Neural cell (in vitro differentiated cells): Measurements from ENCODE around the gene LIM2. TPM values are rescaled to one million over a fixed set of nuclear protein-coding genes. Genes with fewer than 3 reads are reported as not detected.

Experiments
- H2AFZ ChIP-seq: fragments of 200-600, 300-800 bp; sonication (generic), shearing (Covaris generic); 2 replicates; pipeline ENCODE4 v1.6.0; 2014; ENCODE audit warnings: low read depth, mild to moderate bottlenecking, antibody characterized with exemption, low read length, moderate library complexity
- H3F3A ChIP-seq: fragments of 200-600 bp; shearing (Covaris generic); 2 replicates; pipeline ENCODE4 v1.6.1; 2016; ENCODE audit warnings: mild to moderate bottlenecking, moderate library complexity, mixed read lengths, antibody characterized with exemption, low read length; ENCODE audit not compliant: insufficient read depth, poor library complexity, severe bottlenecking
- H3K27ac ChIP-seq: fragments of 200-600, 300-800 bp; sonication (generic), shearing (Covaris generic); 2 replicates; pipeline ENCODE4 v1.5.1; 2014; ENCODE audit warnings: mild to moderate bottlenecking, low read length, moderate library complexity
- H3K27me3 ChIP-seq: fragments of 300-800, 200-600 bp; sonication (generic), shearing (Covaris generic); 2 replicates; pipeline ENCODE4 v1.6.0; 2014; ENCODE audit warnings: mild to moderate bottlenecking, low read depth, low read length, moderate library complexity; ENCODE audit not compliant: insufficient read depth
- H3K36me3 ChIP-seq: fragments of 300-800, 200-600 bp; sonication (generic), shearing (Covaris generic); 2 replicates; pipeline ENCODE4 v1.5.1; 2014; ENCODE audit warnings: mild to moderate bottlenecking, antibody characterized with exemption, low read length, moderate library complexity; ENCODE audit not compliant: insufficient read depth
- H3K4me2 ChIP-seq: fragments of 300-800, 200-600 bp; sonication (generic), shearing (Covaris generic); 2 replicates; pipeline ENCODE4 v1.6.0; 2014; ENCODE audit warnings: mild to moderate bottlenecking, low read length
- H3K4me3 ChIP-seq: fragments of 300-800, 200-600 bp; sonication (generic), shearing (Covaris generic); 2 replicates; pipeline ENCODE4 v1.5.1; 2014; ENCODE audit warnings: mild to moderate bottlenecking, low read length, moderate library complexity
- H3K79me2 ChIP-seq: fragments of 200-600 bp; shearing (Covaris generic); replicated peaks from 2 replicates; pipeline ENCODE4 v1.6.0; 2014; ENCODE audit warnings: mild to moderate bottlenecking, low read length, moderate library complexity; ENCODE audit not compliant: insufficient read depth
- H3K9ac ChIP-seq: fragments of 300-800, 200-600 bp; sonication (generic), shearing (Covaris generic); 2 replicates; pipeline ENCODE4 v1.6.1; 2016; ENCODE audit warnings: mild to moderate bottlenecking, low read length, mixed read lengths
- H3K9me2 ChIP-seq: fragments of 200-600 bp; shearing (Covaris generic); 2 replicates; pipeline ENCODE4 v1.6.1; 2016; ENCODE audit warnings: mild to moderate bottlenecking, low read length, mixed read lengths; ENCODE audit not compliant: insufficient read depth
- H3K9me3 ChIP-seq: fragments of 200-600, 300-800 bp; sonication (generic), shearing (Covaris generic); 2 replicates; pipeline ENCODE4 v1.6.1; 2016; ENCODE audit warnings: mild to moderate bottlenecking, mixed run types, low read length, moderate library complexity, mixed read lengths
- H4K20me1 ChIP-seq: fragments of 200-600 bp; shearing (Covaris generic); 2 replicates; pipeline ENCODE4 v1.6.1; 2016; ENCODE audit warnings: mild to moderate bottlenecking, mixed run types; ENCODE audit not compliant: insufficient read depth
- EP300 ChIP-seq: fragments of 450-650 bp; conservative IDR thresholded peaks from 2 replicates; pipeline ENCODE4 v1.6.1; 2014; ENCODE audit warnings: antibody characterized with exemption, mild to moderate bottlenecking, moderate library complexity; ENCODE audit not compliant: poor library complexity, severe bottlenecking
- EZH2 ChIP-seq: fragments of 200-600, 300-800 bp; shearing (Covaris generic), sonication (generic); IDR thresholded peaks from 2 replicates; pipeline ENCODE4 v1.6.1; 2014; ENCODE audit warnings: antibody characterized with exemption, low read length, borderline replicate concordance, mild to moderate bottlenecking; ENCODE audit not compliant: insufficient read depth, poor library complexity, severe bottlenecking
- MXI1 ChIP-seq: fragments of 450-650 bp; conservative IDR thresholded peaks from 2 replicates; pipeline ENCODE4 v1.6.1; 2014; ENCODE audit warnings: antibody characterized with exemption, mild to moderate bottlenecking; ENCODE audit not compliant: poor library complexity, severe bottlenecking
- POLR2AphosphoS5 ChIP-seq: IDR thresholded peaks from 2 replicates; pipeline ENCODE4 v1.6.1; 2012
- RAD21 ChIP-seq: fragments of 450-650 bp; conservative IDR thresholded peaks from 2 replicates; pipeline ENCODE4 v1.6.1; 2014; ENCODE audit warnings: antibody characterized with exemption, mild to moderate bottlenecking, moderate library complexity
- SMC3 ChIP-seq: fragments of 450-650 bp; conservative IDR thresholded peaks from 2 replicates; pipeline ENCODE4 v1.6.1; 2014; ENCODE audit warnings: antibody characterized with exemption, mild to moderate bottlenecking, moderate library complexity; ENCODE audit not compliant: poor library complexity
- TAF1 ChIP-seq: IDR thresholded peaks from 2 replicates; pipeline ENCODE4 v1.6.1; 2012; ENCODE audit warnings: low read depth
- polyA plus RNA-seq: library from polyadenylated mRNA; depleted of rRNA; stranded (reverse); fragments of >200 nt; gene quantifications from 2 replicates; pipeline ENCODE4 v1.2.3, GENCODE V29; 2014
- TF ChIP-seq, protein P1 (sequence below): IDR thresholded peaks from 2 replicates; pipeline ENCODE4 v1.6.1; 2012; ENCODE audit warnings: borderline replicate concordance
- TF ChIP-seq, protein P2 (sequence below): fragments of 450-650 bp; IDR thresholded peaks from 2 replicates; pipeline ENCODE4 v1.5.1; 2014; ENCODE audit warnings: antibody characterized with exemption, mild to moderate bottlenecking, moderate library complexity; ENCODE audit not compliant: poor library complexity, severe bottlenecking

The LIM2 gene
- polyA plus RNA-seq, 1 donor from 2014 or later, result not detected

DNA sequence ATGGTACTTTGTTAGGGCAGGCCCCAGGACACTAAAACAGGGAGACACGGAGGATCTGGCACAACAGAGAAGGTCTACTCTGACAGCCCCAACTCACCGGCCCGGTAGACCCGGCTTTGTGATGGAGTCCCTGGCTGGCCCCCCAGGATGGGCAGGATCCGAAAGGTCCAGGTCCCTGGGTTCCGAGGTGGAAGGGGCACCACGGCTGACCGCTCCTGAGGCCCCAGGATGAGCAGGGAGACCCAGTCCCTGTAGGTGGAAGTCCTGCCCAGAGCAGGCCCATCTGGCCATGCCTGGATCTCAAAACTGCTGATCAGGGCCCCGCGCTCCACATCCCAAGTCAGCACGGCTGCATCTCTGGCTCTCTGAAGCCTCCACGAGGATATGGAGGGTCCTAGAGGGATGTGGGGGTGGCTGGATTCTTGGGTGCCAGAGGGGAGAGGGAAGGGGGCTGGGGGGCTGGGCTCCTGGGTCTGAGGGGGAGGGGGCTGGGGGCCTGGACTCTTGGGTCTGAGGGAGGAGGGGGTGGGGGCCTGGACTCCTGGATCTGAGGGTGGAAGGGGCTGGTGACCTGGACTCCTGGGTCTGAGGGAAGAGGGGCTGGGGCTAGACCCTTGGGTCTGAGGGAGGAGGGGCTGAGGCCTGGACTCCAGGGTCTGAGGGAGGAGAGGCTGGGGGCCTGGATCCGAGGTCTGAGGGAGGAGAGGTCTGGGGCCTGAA, 50.5 kb downstream of the LIM2 start:
- Histone ChIP-seq H3K9me3 (no peaks in the 10 kb centered on the region), H3F3A (no peaks in the 10 kb centered on the region), H3K36me3 (no peaks in the 10 kb centered on the region), H3K79me2 (no peaks in the 10 kb centered on the region), H3K27me3 (peaks cover 5% of the 10 kb centered on the region), H3K9me2 (no peaks in the 10 kb centered on the region), H3K4me2 (no peak overlapping the region), H3K27ac (no peak overlapping the region), H3K9ac (no peak overlapping the region), H3K4me3 (no peak overlapping the region), H2AFZ (no peak overlapping the region), H4K20me1 (no peaks in the 10 kb centered on the region)
- TF ChIP-seq SMC3 (no peak), TAF1 (no peak), EP300 (no peak), RAD21 (no peak), POLR2AphosphoS5 (no peak), EZH2 (no peak), MXI1 (no peak)
- TF ChIP-seq, protein P1, sequence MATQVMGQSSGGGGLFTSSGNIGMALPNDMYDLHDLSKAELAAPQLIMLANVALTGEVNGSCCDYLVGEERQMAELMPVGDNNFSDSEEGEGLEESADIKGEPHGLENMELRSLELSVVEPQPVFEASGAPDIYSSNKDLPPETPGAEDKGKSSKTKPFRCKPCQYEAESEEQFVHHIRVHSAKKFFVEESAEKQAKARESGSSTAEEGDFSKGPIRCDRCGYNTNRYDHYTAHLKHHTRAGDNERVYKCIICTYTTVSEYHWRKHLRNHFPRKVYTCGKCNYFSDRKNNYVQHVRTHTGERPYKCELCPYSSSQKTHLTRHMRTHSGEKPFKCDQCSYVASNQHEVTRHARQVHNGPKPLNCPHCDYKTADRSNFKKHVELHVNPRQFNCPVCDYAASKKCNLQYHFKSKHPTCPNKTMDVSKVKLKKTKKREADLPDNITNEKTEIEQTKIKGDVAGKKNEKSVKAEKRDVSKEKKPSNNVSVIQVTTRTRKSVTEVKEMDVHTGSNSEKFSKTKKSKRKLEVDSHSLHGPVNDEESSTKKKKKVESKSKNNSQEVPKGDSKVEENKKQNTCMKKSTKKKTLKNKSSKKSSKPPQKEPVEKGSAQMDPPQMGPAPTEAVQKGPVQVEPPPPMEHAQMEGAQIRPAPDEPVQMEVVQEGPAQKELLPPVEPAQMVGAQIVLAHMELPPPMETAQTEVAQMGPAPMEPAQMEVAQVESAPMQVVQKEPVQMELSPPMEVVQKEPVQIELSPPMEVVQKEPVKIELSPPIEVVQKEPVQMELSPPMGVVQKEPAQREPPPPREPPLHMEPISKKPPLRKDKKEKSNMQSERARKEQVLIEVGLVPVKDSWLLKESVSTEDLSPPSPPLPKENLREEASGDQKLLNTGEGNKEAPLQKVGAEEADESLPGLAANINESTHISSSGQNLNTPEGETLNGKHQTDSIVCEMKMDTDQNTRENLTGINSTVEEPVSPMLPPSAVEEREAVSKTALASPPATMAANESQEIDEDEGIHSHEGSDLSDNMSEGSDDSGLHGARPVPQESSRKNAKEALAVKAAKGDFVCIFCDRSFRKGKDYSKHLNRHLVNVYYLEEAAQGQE, result no peak
- TF ChIP-seq, protein P2, sequence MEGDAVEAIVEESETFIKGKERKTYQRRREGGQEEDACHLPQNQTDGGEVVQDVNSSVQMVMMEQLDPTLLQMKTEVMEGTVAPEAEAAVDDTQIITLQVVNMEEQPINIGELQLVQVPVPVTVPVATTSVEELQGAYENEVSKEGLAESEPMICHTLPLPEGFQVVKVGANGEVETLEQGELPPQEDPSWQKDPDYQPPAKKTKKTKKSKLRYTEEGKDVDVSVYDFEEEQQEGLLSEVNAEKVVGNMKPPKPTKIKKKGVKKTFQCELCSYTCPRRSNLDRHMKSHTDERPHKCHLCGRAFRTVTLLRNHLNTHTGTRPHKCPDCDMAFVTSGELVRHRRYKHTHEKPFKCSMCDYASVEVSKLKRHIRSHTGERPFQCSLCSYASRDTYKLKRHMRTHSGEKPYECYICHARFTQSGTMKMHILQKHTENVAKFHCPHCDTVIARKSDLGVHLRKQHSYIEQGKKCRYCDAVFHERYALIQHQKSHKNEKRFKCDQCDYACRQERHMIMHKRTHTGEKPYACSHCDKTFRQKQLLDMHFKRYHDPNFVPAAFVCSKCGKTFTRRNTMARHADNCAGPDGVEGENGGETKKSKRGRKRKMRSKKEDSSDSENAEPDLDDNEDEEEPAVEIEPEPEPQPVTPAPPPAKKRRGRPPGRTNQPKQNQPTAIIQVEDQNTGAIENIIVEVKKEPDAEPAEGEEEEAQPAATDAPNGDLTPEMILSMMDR, result no peak

DNA sequence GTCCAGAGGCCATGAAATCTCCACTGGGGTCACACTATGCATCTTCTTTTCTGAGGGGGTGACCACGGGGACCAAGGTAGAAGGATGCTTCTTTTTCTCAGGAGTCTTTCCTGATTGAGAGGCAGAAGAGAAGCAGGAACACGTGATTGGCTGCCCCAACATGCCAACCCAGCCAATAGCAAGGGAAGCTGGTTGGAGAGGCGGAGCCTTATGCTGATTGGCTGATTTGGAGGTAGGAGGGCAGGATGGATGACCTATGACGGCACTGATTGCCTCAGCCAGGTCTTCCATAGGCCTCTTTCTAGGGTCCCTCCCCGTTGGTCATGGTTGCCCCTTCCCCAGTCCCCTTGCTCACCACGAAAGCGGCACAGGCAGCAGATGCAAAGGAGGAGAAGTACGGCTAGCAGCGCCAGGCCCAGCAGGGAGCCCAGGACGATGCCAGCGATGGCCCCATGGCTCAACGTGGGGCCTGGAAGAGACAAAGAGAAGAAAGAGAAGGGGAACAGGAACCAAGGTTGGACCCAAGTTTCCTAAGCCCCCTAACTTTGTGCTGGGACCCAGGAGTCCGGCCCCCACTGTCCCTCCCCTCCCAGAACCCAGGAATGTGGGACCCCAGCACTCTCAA, 53.8 kb downstream of the LIM2 start:
- H3K79me2 ChIP-seq, result no peaks in the 10 kb centered on the region
- H3F3A ChIP-seq, result no peaks in the 10 kb centered on the region
- TF ChIP-seq MXI1 (no peak), TAF1 (no peak), SMC3 (no peak), EZH2 (no peak), POLR2AphosphoS5 (no peak), EP300 (no peak), RAD21 (no peak)
- TF ChIP-seq, protein P1, result no peak
- TF ChIP-seq, protein P2, result no peak
- no peak overlapping the region for H3K27ac ChIP-seq
- no peaks in the 10 kb centered on the region for H4K20me1 ChIP-seq
- H3K27me3 ChIP-seq, result no peaks in the 10 kb centered on the region
- no peaks in the 10 kb centered on the region for H3K9me2 ChIP-seq
- no peak overlapping the region for H3K4me3 ChIP-seq
- peaks cover 3% of the 10 kb centered on the region for H3K36me3 ChIP-seq
- no peak overlapping the region for H2AFZ ChIP-seq
- H3K9ac ChIP-seq, result no peak overlapping the region
- H3K4me2 ChIP-seq, result no peak overlapping the region
- no peaks in the 10 kb centered on the region for H3K9me3 ChIP-seq
